SU-DHL-6 (cell line): ENCODE data around the gene EPHB2.

ENCODE experiments used
- H2AFZ ChIP-seq: fragments of 200-600 bp; sonication (generic); 2 replicates; pipeline ENCODE4 v1.6.1; 2014; ENCODE audit warnings: low read depth, mild to moderate bottlenecking, moderate library complexity, mixed read lengths, antibody characterized with exemption, low read length; ENCODE audit not compliant: severe bottlenecking
- H3F3A ChIP-seq: fragments of 200-600 bp; shearing (Covaris generic); 2 replicates; pipeline ENCODE4 v1.6.0; 2016; ENCODE audit warnings: antibody characterized with exemption, mild to moderate bottlenecking; ENCODE audit not compliant: insufficient read depth
- H3K27ac ChIP-seq: fragments of 200-600 bp; sonication (generic); 2 replicates; pipeline ENCODE4 v1.5.1; 2016; ENCODE audit warnings: low read depth, mild to moderate bottlenecking, low read length, moderate library complexity, mixed read lengths
- H3K27me3 ChIP-seq: fragments of 200-600 bp; sonication (generic), shearing (Covaris generic); 2 replicates; pipeline ENCODE4 v1.6.0; 2014; ENCODE audit warnings: mild to moderate bottlenecking, low read length
- H3K36me3 ChIP-seq: fragments of 200-600 bp; sonication (generic); 2 replicates; pipeline ENCODE4 v1.6.1; 2014; ENCODE audit warnings: mild to moderate bottlenecking, low read length, mixed read lengths
- H3K4me2 ChIP-seq: fragments of 300-600, 200-600 bp; shearing (Covaris generic), sonication (generic); 2 replicates; pipeline ENCODE4 v1.6.0; 2014; ENCODE audit warnings: low read length, low read depth, mild to moderate bottlenecking; ENCODE audit not compliant: poor library complexity, severe bottlenecking
- H3K4me3 ChIP-seq: fragments of 200-600 bp; sonication (generic); 2 replicates; pipeline ENCODE4 v1.5.1; 2014; ENCODE audit warnings: antibody characterized with exemption, low read length, mild to moderate bottlenecking, mixed read lengths; ENCODE audit not compliant: insufficient read depth, poor library complexity, severe bottlenecking
- H3K79me2 ChIP-seq: fragments of 200-600 bp; sonication (generic); 2 replicates; pipeline ENCODE4 v1.6.1; 2014; ENCODE audit warnings: mild to moderate bottlenecking, low read length, moderate library complexity; ENCODE audit not compliant: insufficient read depth
- H3K9ac ChIP-seq: fragments of 200-600 bp; sonication (generic); 2 replicates; pipeline ENCODE4 v1.7.0; 2014; ENCODE audit warnings: mild to moderate bottlenecking, low read length
- H3K9me2 ChIP-seq: fragments of 200-600 bp; sonication (generic); replicated peaks from 2 replicates; pipeline ENCODE4 v1.6.1; 2014; ENCODE audit warnings: low read length; ENCODE audit not compliant: insufficient read depth
- H3K9me3 ChIP-seq: fragments of 200-600 bp; sonication (generic); 2 replicates; pipeline ENCODE4 v1.6.1; 2014; ENCODE audit warnings: low read length, mixed read lengths; ENCODE audit not compliant: insufficient read depth
- H4K20me1 ChIP-seq: fragments of 200-600 bp; sonication (generic); 2 replicates; pipeline ENCODE4 v1.6.1; 2014; ENCODE audit warnings: low read depth, mild to moderate bottlenecking, antibody characterized with exemption, low read length, moderate library complexity, mixed read lengths
- EZH2phosphoT487 ChIP-seq: fragments of 200-600 bp; sonication (generic), shearing (Covaris generic); conservative IDR thresholded peaks from 2 replicates; pipeline ENCODE4 v1.6.1; 2018; ENCODE audit warnings: mild to moderate bottlenecking, antibody characterized with exemption, low read length, moderate library complexity, mixed read lengths
- TF ChIP-seq, protein P1 (sequence below): fragments of 200-600 bp; sonication (generic); IDR thresholded peaks from one replicate; pipeline ENCODE4 v1.5.1; 2017; ENCODE audit warnings: antibody characterized with exemption, mild to moderate bottlenecking, low read length, moderate library complexity; ENCODE audit not compliant: insufficient read depth, poor library complexity, severe bottlenecking

EPHB2 gene

DNA sequence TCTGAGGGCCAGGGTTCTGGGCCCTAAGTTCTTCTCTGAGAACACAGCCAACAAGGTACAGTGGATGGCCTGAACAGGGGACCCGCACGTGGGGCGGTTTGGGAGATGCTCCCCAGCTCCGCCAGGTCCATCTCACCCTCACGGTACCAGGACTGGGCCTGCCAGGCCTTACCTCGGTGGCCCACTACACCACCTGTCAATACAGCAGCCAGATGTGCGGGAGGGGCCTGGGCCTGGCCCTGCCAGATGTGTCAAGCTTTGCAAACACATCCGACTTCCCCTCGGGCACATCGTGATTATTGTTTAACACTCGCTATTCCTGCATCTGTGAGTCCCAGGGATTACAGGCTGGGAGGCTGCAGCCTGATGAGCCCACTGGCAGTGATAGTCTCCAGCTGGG is 139.6 kb downstream of the EPHB2 start:
- Histone ChIP-seq H4K20me1 (no peaks in the 10 kb centered on the region), H3K9me3 (no peaks in the 10 kb centered on the region), H3K9ac (no peak overlapping the region), H3K4me3 (no peak overlapping the region), H3K4me2 (no peak overlapping the region), H3K79me2 (no peaks in the 10 kb centered on the region), H3K9me2 (no peaks in the 10 kb centered on the region), H3F3A (no peaks in the 10 kb centered on the region), H3K36me3 (no peaks in the 10 kb centered on the region), H3K27ac (no peak overlapping the region), H3K27me3 (no peaks in the 10 kb centered on the region), H2AFZ (no peak overlapping the region)
- TF ChIP-seq, protein P1, sequence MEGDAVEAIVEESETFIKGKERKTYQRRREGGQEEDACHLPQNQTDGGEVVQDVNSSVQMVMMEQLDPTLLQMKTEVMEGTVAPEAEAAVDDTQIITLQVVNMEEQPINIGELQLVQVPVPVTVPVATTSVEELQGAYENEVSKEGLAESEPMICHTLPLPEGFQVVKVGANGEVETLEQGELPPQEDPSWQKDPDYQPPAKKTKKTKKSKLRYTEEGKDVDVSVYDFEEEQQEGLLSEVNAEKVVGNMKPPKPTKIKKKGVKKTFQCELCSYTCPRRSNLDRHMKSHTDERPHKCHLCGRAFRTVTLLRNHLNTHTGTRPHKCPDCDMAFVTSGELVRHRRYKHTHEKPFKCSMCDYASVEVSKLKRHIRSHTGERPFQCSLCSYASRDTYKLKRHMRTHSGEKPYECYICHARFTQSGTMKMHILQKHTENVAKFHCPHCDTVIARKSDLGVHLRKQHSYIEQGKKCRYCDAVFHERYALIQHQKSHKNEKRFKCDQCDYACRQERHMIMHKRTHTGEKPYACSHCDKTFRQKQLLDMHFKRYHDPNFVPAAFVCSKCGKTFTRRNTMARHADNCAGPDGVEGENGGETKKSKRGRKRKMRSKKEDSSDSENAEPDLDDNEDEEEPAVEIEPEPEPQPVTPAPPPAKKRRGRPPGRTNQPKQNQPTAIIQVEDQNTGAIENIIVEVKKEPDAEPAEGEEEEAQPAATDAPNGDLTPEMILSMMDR, result no peak
- no peak for TF ChIP-seq EZH2phosphoT487

DNA sequence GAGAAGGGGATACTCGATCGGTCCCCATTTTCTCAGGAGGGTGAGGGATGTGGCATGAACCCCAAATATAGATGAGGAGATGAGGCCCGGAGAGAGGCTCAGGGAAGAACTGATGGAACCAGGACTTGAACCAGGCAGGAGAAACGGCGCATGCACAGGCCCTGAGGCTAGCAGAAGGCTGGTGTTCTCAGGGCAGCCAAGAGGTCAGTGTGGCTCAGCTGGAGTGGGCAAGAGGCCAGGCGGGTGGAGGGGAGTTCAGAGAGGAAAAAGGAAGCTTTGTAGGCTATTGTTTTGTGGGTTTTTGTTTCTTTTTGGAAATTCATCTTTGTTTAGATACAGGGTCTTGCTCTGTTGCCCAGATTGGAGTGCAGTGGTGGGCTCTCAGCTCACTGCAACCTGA is 140.0 kb downstream of the EPHB2 start:
- TF ChIP-seq EZH2phosphoT487, result no peak
- TF ChIP-seq, protein P1, result no peak

DNA sequence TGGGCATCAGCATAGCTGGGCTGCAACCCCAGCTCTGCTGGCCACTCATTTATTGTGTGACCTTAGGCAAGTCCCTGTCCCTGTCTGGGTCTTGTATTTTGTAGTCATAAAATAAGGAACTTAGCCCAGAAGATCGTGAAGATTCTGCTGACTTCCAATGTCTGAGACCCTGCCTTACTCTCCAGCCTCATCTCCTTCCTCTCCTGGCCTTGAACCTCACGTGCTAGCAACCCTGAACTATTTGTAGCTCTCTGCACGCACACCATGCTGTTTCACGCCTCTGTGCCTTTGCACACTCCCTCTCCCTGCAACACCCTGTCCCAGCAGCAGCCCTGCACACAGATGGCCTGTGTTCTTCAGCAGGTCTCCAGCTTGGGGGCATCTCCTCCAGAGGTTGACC is 140.9 kb downstream of the EPHB2 start:
- Histone ChIP-seq H3K9me3 (no peaks in the 10 kb centered on the region), H3K27ac (no peak overlapping the region), H3F3A (no peaks in the 10 kb centered on the region), H3K4me2 (no peak overlapping the region), H4K20me1 (no peaks in the 10 kb centered on the region), H3K79me2 (no peaks in the 10 kb centered on the region), H3K9ac (no peak overlapping the region), H3K36me3 (no peaks in the 10 kb centered on the region), H3K4me3 (no peak overlapping the region), H3K27me3 (no peaks in the 10 kb centered on the region), H3K9me2 (no peaks in the 10 kb centered on the region), H2AFZ (no peak overlapping the region)
- no peak for TF ChIP-seq EZH2phosphoT487
- TF ChIP-seq, protein P1, result no peak

More for the DNA sequence above, 140.0 kb downstream of the EPHB2 start:
- no peaks in the 10 kb centered on the region for H4K20me1 ChIP-seq
- H2AFZ ChIP-seq, result no peak overlapping the region
- H3K9me2 ChIP-seq, result no peaks in the 10 kb centered on the region
- no peaks in the 10 kb centered on the region for H3K79me2 ChIP-seq
- H3F3A ChIP-seq, result no peaks in the 10 kb centered on the region
- H3K36me3 ChIP-seq, result no peaks in the 10 kb centered on the region
- no peaks in the 10 kb centered on the region for H3K9me3 ChIP-seq
- no peak overlapping the region for H3K4me3 ChIP-seq
- H3K9ac ChIP-seq, result no peak overlapping the region
- no peak overlapping the region for H3K4me2 ChIP-seq
- H3K27me3 ChIP-seq, result no peaks in the 10 kb centered on the region
- no peak overlapping the region for H3K27ac ChIP-seq
